T-helper 9 cell (primary cell): ENCODE data around the gene CACNA1C.

Source experiments
- DNase-seq: peaks from one replicate; pipeline ENCODE4 v3.0.0-alpha.2; 2020

Gene CACNA1C

GRCh38 chr12:2212537-2212936, 159.8 kb downstream of the CACNA1C start:
- no peak for DNase-seq

DNA sequence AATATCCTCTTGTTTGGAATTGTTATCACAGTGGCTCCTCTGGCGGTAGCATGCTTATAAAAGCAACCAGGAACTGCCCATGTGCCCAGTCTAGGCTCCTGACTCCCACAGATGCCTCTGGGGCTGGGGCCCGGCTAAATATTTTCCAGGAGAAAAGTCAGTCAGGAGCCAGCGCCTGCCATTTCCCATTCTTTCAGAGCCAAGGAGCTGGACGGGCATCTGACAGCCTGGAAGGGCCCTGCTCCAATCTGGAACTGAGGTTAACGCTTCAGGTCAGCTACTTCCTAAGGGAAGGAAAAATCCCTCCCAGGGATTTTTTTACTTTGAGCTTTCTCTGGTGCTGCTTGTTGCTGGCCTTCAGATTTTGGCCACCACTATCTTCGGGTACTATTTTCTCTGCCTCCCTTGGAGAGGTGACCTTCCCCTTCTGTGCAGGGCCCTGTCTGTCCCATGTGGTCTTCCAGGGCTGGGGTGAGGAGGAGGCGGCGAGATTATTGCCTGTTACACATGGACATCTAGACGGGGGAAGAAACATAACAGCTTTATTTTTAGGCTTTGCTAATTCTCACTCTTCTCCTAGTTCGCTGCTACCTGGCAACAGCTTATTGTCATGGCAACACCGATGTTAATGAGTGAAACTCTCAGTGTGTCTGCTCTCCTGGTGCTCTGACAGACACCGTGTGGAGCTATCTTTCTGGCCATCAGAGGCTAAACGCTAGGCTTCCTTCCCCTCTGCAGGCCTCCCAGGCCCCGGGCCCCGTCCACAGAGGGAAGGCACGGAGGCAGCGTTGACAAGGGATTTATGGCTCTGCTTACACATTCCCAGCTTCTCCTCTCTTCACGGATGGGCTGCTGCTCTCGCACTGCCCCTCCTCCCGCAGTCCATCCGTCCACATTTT, 160.4 kb downstream of the CACNA1C start:
- no peak for DNase-seq

DNA sequence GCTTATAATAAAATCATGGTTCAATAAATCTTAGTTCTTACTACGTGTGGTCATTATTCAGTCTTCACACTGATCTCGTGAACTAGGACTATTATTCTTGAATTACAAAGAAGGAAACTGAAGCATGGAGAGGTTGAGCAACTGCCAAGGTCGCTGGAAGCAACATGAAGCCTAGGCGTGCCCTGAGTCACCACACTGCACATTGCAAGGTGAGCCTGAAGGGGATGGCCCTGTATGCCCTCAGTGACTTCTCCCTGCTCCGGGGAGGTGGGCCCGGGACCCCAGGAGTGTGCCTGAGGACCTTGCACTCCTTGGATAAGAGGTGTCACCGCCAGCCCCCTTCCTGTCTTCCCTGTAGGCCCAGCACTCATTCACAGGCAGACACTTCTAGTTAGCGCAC, 161.6 kb downstream of the CACNA1C start:
- no peak for DNase-seq

GRCh38 chr12:2215709-2216560, 163.1 kb downstream of the CACNA1C start:
- no peak for DNase-seq

- DNase-seq, result no peak
Observed at GRCh38 chr12:2218706-2219105, 165.9 kb downstream of the CACNA1C start.

- no peak for DNase-seq
Observed at GRCh38 chr12:2221030-2221621, 168.3 kb downstream of the CACNA1C start.

DNA sequence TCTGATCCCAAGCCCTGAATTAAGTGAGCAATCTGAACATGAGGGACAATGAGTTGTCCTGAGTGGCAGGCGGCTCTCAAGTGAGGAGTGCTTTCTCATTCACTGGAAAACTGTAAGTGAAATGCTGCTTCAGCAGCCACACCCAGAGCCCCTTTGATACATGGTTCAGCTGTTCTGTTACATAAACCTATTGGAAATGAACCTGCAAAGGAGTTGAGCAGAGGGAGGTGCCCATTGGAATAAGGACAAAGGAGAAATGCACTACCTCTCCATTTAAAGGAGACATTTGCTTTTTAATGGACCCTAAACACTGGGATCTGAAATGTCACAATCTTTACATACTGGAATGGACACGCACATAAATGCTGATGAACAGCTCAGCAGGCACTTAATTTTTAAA, 169.9 kb downstream of the CACNA1C start:
- DNase-seq, result no peak

GRCh38 chr12:2224961-2225360, 172.2 kb downstream of the CACNA1C start:
- no peak for DNase-seq

DNA sequence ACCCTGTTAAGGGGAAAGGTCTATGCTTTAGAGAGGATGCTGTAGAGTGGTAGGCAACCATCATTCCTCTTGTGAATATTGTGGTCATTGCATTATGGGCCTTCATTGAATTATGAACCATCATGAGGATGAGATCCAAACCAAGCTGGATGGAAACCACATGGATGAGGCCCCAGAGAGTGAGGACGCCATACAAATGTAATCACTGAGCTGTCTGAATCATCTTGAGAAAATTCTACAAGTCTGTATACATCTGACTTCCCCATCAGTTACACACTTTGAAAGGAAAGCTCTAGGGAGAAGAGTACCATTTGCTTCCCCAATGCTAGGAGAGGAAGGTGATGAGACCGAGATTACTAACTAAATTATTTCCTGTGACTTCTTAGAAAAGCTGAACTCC, 172.9 kb downstream of the CACNA1C start:
- no peak for DNase-seq

DNA sequence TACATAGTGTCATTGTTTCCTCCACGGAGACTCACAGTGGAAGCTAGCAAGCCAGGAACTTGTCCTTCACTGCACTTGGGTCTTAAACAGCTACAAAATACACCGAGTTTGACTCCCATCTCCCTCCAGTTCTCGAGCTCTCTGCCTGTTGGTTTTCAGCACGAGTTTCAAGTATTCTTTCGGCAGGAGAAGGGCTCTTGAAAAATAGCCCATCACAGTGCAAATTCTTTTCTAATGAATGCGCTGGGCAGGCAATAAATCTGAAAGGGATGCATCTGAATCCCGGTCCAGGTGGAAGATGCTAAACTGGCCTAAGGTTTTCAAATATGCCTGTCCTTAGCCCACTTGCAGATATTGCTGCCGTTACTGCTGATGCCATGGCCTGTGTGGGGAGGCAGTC, 173.9 kb downstream of the CACNA1C start:
- no peak for DNase-seq

- DNase-seq, result no peak
Observed at GRCh38 chr12:2227360-2227759, 174.6 kb downstream of the CACNA1C start.

GRCh38 chr12:2228535-2228934, 175.7 kb downstream of the CACNA1C start:
- no peak for DNase-seq

DNA sequence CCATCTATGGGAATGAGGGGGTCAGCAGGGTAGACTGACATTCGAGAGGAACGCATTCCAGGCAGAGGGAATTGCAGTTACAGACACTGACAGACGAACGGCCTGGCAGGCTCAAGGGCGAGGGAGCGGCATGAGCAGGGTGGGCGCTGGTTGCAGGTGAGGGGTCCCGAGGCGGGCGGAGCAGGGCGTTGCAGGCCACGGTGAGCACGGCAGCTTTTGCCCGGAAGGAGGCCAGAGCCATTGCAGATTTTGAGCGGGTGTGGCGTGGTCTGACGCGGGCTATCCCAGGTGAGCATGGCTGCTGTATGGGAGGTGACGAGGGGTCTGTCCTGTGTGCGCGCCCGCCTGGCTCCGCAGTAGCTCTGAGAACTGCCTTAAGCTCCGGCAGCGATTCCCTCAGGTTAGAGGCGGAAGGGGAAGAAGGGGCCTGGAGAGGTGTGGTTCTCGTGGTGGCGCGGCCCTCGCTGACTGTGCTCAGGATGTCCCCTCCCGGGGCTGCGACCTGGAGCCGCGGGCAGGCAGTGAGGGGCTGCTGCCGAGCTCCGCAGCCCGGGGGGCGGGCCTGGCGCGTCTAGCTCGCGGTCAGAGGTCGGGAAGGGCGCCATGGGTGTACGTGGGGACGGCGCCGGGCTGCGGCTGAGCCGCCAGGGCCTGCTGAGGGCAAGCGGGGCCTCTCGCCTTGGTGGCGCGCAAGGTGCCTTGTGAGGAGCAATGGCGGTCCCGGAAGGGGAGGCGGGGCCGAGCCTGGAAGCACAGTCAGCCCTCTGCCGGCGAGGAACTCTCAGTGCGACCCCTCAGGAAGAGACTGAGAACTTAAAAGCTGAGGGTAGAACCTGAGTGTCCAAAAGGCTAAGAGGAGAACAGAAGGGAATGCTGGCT, 177.1 kb downstream of the CACNA1C start:
- no peak for DNase-seq

DNA sequence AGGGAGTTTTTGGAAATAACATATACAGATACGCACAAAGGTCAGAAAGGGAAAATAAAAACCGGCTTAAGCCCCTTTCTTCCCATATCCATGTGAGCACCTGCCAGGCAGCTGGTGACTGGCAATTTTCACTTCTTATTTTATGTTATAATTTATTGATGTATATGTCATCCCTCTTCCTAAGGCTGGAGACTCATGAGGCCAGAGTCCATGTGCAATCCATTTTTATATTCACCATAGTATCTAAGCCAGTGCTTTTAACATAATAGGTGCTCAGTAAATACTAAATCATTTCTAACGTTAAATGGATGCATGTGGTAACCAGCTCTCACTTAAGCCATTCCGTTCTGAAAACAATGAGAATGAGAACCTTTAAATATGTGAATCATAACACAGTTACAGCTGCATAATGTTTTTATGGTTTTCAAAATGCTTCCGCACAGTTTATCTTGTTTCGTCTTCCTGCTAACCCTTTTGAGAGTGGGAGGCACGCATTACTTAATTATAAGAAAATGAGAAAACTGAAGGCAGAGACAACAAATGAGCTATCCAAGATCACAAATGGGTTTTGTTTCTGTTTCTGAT, 178.3 kb downstream of the CACNA1C start:
- no peak for DNase-seq

- DNase-seq, result no peak
Observed at GRCh38 chr12:2231956-2232355, 179.2 kb downstream of the CACNA1C start.

DNA sequence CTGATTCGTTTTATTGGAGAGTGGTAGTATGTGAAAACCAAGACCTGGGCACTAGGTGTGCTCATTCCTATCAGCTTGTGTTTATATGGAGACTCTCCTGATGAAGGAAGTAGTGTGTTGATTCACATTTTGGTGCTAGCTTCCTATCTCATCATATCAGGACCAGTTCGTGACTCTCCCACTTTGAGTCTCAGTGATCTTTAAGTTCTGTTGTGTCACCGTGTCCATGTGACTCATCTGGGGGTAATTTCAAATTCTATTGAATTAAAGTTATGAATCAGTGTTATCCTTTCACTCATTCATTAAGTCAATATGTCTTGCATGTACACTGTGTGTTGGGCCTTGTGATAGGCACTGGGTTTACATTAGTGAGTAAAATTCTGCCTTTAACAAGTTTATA, 180.2 kb downstream of the CACNA1C start:
- no peak for DNase-seq

- DNase-seq, result no peak
Observed at GRCh38 chr12:2234091-2234490, 181.3 kb downstream of the CACNA1C start.

DNA sequence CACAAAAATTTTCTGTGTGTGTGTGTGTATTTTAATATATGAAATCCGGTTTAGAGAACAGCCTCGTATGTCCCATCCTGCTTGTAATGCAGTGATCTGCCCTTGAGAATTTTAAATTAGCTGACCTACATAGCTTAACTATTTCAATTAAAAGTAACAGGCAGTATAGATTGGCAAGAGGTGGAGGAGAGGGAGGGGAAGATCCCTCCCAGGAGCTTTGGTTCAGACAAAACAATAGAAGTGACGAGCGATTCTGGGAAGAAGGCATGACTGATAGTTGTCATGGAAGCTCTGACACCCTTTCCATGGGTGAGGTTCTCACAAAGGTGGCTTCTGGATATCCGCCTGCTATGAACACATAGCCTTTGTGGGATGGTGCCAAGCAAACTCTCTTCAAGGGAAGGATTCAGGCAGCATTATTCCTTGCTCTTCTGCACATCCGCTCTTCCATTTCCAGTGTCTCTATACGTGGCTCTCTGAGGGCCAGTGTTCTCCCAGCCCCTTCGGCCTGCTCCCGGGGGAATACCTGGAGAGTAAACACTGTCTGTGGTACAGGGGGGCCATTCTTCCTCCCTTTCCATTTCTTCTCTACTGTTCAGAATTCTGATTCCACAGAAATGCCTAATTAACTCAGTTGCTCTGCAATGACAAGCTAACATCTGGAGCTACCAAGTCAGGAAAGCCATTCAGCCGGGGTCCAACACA, 182.0 kb downstream of the CACNA1C start:
- no peak for DNase-seq

DNA sequence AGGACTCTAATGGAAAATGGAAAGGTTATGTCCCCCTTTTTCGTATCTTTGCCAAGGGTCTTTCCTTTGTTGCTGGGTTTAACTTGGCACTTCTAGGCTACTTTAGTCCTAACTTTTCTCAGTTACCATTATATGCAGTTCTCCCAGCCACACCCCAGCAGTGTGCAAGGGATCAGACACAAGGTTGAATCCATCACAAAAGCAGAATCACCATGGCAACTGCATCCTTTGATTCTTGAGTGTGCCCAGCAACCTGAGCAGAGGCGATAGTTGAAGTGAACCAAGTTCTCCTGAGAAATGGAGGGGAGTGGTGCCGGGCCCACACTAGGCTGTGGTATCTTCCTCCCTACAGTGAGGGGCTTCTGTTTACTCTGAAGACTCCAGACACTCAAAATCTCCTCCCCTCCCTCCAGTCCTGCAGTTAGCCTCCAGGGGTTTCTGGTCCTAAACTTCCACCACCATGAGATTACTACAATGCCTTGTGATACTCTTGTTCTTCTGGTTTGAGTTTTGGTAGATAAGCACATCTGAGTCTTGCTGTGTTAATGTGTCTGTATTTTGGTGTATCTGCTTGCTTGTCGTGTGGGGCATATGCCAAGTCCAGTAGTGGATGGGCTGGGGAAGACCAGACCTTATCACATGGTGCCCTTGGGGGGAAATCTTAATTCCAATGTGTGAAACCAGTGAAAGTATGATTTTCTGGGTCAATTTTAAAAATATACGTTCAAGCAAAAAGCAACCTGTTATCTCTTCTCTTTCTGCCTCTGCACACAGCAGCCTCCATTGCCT, 183.9 kb downstream of the CACNA1C start:
- DNase-seq, result no peak

GRCh38 chr12:2238111-2238510, 185.3 kb downstream of the CACNA1C start:
- no peak for DNase-seq
